Gastroesophageal sphincter (tissue), 4 donors: ENCODE results near the gene FAM131C. TPM values are rescaled to one million over a fixed set of nuclear protein-coding genes. Genes with fewer than 3 reads are reported as not detected.
A peak's percentile ranks its signal among the peaks of the same experiment; 100 is the strongest.
"Not testable (repeated sequence)": the region's sequence is repeated elsewhere in the genome, so short reads cannot be mapped to it uniquely, and the experiment has no call there.

Source experiments
- ATAC-seq: fragments of 150-250 bp; one replicate; pipeline ENCODE4 v1.9.1; 2016; ENCODE audit warnings: mild to moderate bottlenecking, moderate library complexity
- H3K27ac ChIP-seq, 4 donors: fragments of 200-600 bp; sonication (generic) in 3 of 4; 1 replicate in 3 of 4; 2 replicates in 1 of 4; pipeline ENCODE4 v1.5.1; 2016 to 2019
- H3K27me3 ChIP-seq: fragments of 200-600 bp; sonication (generic); one replicate; pipeline ENCODE4 v1.5.1; 2019
- H3K36me3 ChIP-seq, 2 donors: fragments of 200-600 bp; sonication (generic); one replicate each; pipeline ENCODE4 v1.5.1; 2019; ENCODE audit warnings: control low read depth in 1 of 2
- H3K4me1 ChIP-seq, 3 donors: fragments of 200-600 bp; sonication (generic); 1 replicate in 2 of 3; 2 replicates in 1 of 3; pipeline ENCODE4 v1.5.1; 2016 to 2019; ENCODE audit warnings: control low read depth in 2 of 3
- H3K4me3 ChIP-seq, 2 donors: fragments of 200-600 bp; sonication (generic); one replicate each; pipeline ENCODE4 v1.5.1; 2019; ENCODE audit warnings: mild to moderate bottlenecking in 1 of 2, moderate library complexity in 1 of 2
- H3K9me3 ChIP-seq, 3 donors: fragments of 200-600 bp; sonication (generic); one replicate each; pipeline ENCODE4 v1.5.1; 2017 to 2019; ENCODE audit warnings: control low read depth in 2 of 3
- EP300 ChIP-seq: sonication (generic); formaldehyde crosslinking; IDR thresholded peaks from one replicate; pipeline ENCODE4 v1.6.1; 2017; ENCODE audit warnings: antibody characterized with exemption, mild to moderate bottlenecking
- POLR2A ChIP-seq, 2 donors: fragments of 450-650 bp; IDR thresholded peaks; one replicate each; pipeline ENCODE4 v1.6.1; 2017; ENCODE audit warnings: antibody characterized with exemption in 2 of 2, mild to moderate bottlenecking in 2 of 2, moderate library complexity in 1 of 2
- POLR2AphosphoS5 ChIP-seq: sonication (generic); formaldehyde crosslinking; IDR thresholded peaks from one replicate; pipeline ENCODE4 v1.6.1; 2017; ENCODE audit warnings: antibody characterized with exemption
- WGBS, 2 donors: methylation state at CpG; one replicate each; pipeline ENCODE4 v1.1.5; 2018; ENCODE audit warnings: low coverage in 1 of 2; 5-methylcytosine and 5-hydroxymethylcytosine counted together
- total RNA-seq, 4 donors: library from RNA; depleted of rRNA; stranded (reverse); fragments of >200 nt; gene quantifications; one replicate each; pipeline ENCODE4 v1.1.0, GENCODE V29; 2016
- TF ChIP-seq, protein P1 (sequence below), 4 experiments: fragments of 200-600 bp in 2 of 4; fragments of 450-650 bp in 2 of 4; sonication (generic) in 1 of 4; IDR thresholded peaks; one replicate each; pipeline ENCODE4 v1.5.1; 2017 to 2019; ENCODE audit warnings: antibody characterized with exemption in 4 of 4, mild to moderate bottlenecking in 2 of 4, moderate library complexity in 2 of 4

Gene FAM131C
- total RNA-seq, 4 donors from 2014 or later, result not detected

DNA sequence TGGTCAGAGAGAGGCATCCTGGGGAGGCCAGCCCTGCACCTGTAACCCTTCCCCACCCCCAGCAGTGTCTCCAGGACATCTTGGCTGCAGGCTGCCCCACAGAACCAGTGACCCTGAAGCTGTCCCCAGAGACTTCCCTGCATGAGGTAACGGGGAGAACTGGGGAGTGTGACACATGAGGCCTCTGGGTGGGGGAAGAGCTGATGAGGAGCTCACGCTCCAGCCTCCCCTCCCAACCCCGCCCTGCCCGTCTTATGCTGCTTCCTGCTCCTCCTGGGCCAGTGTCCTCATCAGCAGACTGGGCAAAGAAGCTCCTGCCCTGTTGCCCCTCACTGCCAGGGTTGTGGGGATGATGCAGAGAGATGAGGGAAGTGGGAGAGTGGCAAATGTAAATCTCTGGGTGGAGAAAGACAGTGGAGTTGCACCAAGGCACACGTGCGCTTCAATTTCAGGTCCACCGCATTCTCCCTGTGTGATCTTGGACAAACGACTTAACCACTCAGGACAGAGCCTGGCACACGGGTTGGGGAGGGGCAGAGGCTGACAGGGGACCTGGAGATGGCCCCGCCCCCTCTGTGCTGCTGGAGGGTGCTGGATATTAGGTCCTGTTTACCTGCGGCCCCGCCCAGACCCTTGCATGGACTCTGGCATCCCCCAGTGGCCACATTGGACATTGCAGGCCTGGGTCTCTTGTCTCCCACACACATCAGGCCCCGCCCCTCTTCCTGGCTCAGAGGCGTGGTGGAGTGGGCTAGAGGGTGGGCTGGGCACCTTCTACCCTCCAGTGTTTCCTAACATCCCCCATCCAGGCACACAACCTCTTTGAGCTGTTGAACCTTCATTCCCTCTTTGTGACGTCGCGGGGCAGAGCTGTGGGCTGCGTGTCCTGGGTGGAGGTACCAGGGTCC, 17.6 kb downstream of the FAM131C start:
- ATAC-seq, result peak; percentile 79
- TF ChIP-seq, protein P1, sequence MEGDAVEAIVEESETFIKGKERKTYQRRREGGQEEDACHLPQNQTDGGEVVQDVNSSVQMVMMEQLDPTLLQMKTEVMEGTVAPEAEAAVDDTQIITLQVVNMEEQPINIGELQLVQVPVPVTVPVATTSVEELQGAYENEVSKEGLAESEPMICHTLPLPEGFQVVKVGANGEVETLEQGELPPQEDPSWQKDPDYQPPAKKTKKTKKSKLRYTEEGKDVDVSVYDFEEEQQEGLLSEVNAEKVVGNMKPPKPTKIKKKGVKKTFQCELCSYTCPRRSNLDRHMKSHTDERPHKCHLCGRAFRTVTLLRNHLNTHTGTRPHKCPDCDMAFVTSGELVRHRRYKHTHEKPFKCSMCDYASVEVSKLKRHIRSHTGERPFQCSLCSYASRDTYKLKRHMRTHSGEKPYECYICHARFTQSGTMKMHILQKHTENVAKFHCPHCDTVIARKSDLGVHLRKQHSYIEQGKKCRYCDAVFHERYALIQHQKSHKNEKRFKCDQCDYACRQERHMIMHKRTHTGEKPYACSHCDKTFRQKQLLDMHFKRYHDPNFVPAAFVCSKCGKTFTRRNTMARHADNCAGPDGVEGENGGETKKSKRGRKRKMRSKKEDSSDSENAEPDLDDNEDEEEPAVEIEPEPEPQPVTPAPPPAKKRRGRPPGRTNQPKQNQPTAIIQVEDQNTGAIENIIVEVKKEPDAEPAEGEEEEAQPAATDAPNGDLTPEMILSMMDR (IDR thresholded peaks at IDR 0.05), result peak in 3 of 4 experiments; percentile 90 to 96 (median 93)
- TF ChIP-seq POLR2AphosphoS5 (no peak), EP300 (no peak)
- Histone ChIP-seq H3K27ac (no peak overlapping the region), H3K9me3 (no peaks in the 10 kb centered on the region), H3K4me1 (peaks cover 0 to 10% (median 0%) of the 10 kb centered on the region in 3 donors), H3K27me3 (no peaks in the 10 kb centered on the region), H3K36me3 (no peaks in the 10 kb centered on the region), H3K4me3 (no peak overlapping the region)
- 0% methylated on average over 4 of the region's 18 CpGs; no CpG with 5 or more reads in 1 of the 2 donors for WGBS, 2 donors

DNA sequence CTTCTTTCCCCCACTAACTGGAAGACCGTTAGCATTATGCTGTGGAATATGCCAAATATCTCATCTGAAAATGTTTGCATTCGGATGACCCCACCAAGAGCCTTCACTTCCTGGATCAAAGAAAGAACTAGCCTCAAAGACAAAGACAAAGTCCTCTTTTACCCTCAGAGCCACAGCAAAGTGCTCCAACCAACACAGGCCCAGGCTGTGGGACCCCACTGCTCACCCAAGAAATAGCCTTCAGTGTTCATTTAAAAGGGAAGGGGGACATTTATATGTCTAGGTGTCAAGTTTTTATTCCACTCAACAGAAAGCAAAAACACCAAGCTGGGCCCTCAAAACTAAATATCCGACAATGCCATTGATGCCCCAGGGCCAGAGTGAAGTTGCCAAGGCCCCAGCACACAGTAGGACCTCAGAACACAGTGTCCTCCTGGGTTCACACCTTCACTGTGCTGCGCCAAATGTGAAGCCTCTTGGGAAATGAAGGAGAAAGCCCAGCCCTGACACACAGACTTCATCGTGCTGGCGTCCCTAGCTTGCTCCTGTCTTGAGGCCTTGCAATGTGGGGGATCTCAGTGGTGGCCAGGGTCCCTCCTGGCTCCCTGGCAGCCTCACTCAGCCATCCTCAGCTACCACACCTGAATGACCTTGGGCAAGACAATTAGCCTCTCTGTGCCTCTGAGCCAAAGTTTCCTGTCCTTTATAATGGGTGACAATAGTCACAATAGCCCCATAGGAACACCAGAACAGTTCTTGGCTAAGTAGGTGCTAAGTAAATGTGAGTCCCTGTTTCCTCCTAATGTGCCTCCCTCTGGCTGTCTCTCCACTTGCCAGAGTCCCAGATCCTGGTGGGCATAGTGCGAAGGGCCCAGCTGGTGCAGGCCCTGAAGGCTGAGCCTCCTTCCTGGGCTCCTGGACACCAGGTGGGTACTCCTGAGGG, 18.6 kb downstream of the FAM131C start:
- 84 to 96% methylated on average over 3 to 4 of the region's 7 CpGs for WGBS, 2 donors
- H3K9me3 ChIP-seq, result no peaks in the 10 kb centered on the region
- no peak overlapping the region for H3K4me3 ChIP-seq
- TF ChIP-seq POLR2AphosphoS5 (no peak), EP300 (no peak), POLR2A (IDR thresholded peaks at IDR 0.05) (no peak)
- TF ChIP-seq, protein P1 (IDR thresholded peaks at IDR 0.05), result no peak
- no peak for ATAC-seq
- peaks cover 0 to 10% (median 0%) of the 10 kb centered on the region in 3 donors for H3K4me1 ChIP-seq
- no peaks in the 10 kb centered on the region for H3K27me3 ChIP-seq
- H3K27ac ChIP-seq, result no peak overlapping the region
- no peaks in the 10 kb centered on the region for H3K36me3 ChIP-seq

- ATAC-seq, result no peak
- WGBS, 2 donors, result 90% methylated on average over 2 of the region's 8 CpGs; no CpG with 5 or more reads in 1 of the 2 donors
- peaks cover 0 to 13% (median 1%) of the 10 kb centered on the region in 3 donors for H3K4me1 ChIP-seq
- no peak for TF ChIP-seq POLR2A (IDR thresholded peaks at IDR 0.05)
- no peak for TF ChIP-seq POLR2AphosphoS5
- TF ChIP-seq, protein P1 (IDR thresholded peaks at IDR 0.05), result no peak
- TF ChIP-seq EP300, result no peak
- H3K36me3 ChIP-seq, result no peaks in the 10 kb centered on the region
- no peaks in the 10 kb centered on the region for H3K9me3 ChIP-seq
- no peak overlapping the region for H3K4me3 ChIP-seq
- no peak overlapping the region for H3K27ac ChIP-seq
- no peaks in the 10 kb centered on the region for H3K27me3 ChIP-seq
Measured at GRCh38 chr1:16053781-16054502, 19.5 kb downstream of the FAM131C start.

- not testable (repeated sequence) for H3K27me3 ChIP-seq, ATAC-seq, H3K4me3 ChIP-seq, H3K9me3 ChIP-seq, H3K27ac ChIP-seq, H3K36me3 ChIP-seq
- WGBS, 2 donors, result 70% methylated on average over 2 of the region's 12 CpGs; no CpG with 5 or more reads in 1 of the 2 donors
- peaks cover 0 to 23% (median 7%) of the 10 kb centered on the region in 3 donors for H3K4me1 ChIP-seq
Measured at GRCh38 chr1:16051949-16052348, 21.5 kb downstream of the FAM131C start.

DNA sequence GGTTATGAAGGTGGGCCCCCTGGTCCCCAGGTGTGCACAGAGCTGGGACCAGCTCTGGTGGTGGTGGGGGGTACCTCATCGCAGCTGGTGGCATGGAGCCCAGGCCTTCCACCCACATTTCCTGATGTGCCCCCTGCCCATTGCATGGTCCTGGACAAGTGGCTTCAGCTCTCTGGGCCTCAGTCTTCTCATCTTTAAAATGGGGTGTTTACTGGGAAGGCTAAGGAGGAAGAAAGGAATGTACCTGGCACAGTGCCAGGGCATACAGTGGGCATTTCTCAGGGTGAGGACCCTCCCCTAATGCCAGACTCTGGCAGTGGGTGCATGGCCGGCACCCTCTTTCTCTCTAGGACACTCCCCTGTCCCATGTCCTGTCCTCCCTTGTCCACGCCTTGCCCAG, 22.4 kb downstream of the FAM131C start:
- ATAC-seq, result no peak
- Histone ChIP-seq H3K4me3 (no peak overlapping the region), H3K27me3 (no peaks in the 10 kb centered on the region), H3K27ac (no peak overlapping the region), H3K36me3 (no peaks in the 10 kb centered on the region), H3K4me1 (peaks cover 0 to 18% (median 7%) of the 10 kb centered on the region in 3 donors), H3K9me3 (no peaks in the 10 kb centered on the region)
- TF ChIP-seq POLR2AphosphoS5 (no peak), EP300 (no peak), POLR2A (IDR thresholded peaks at IDR 0.05) (no peak)
- TF ChIP-seq, protein P1 (IDR thresholded peaks at IDR 0.05), result no peak
- 86 to 100% methylated on average over 1 of the region's 3 CpGs for WGBS, 2 donors
